ENCODE data around the gene ABCB11.

ABCB11 gene

DNA sequence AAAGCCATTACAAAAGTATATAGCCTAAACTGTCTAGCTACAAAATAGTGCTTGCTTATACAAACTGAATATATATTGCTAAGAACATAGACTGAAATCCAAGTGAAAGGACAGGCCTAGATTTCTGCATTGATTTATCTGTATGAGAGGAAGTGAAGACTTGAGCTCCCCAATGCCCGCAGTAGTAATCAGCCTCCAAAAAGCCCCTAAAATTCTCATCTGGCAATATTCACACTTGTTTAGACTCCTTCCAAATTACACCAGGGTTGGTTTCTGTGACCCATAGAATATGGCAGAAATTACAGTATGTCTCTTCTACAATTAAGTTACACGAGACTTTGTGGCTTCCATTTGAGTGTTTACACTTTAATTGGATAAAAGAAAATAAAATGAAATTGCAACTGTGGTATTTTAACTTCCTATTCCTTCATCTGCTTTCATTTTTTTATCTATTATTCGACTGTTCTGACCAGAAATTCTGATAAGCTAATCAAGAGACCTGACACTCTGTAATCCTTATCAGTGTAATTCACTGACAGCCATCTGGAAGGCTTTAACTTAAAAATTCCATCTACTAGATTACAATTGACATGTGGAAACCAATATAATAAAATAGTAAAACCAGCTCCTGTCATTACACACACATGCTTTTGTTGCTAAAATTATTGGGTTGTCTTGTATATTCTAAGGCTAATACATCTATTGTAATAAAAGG lies 21.1 kb downstream of the ABCB11 start:
- no peak overlapping the region for H2AFZ ChIP-seq (ENCODE audit: low read depth)
- H3K79me2 ChIP-seq (ENCODE audit: insufficient read depth, low read depth), result no peaks in the 10 kb centered on the region
- no peak overlapping the region for H3K4me3 ChIP-seq (IDR thresholded peaks at IDR 0.05; ENCODE audit: insufficient read depth, low read depth, low read length)
- no peaks in the 10 kb centered on the region for H3K27me3 ChIP-seq (ENCODE audit: insufficient read depth, low read depth)
- H3K36me3 ChIP-seq (ENCODE audit: insufficient read depth), result no peaks in the 10 kb centered on the region
- H3K4me2 ChIP-seq, result no peak overlapping the region
- H3K4me1 ChIP-seq (ENCODE audit: low read depth, poor library complexity, severe bottlenecking), result peaks cover 4% of the 10 kb centered on the region
- TF ChIP-seq, protein P1, sequence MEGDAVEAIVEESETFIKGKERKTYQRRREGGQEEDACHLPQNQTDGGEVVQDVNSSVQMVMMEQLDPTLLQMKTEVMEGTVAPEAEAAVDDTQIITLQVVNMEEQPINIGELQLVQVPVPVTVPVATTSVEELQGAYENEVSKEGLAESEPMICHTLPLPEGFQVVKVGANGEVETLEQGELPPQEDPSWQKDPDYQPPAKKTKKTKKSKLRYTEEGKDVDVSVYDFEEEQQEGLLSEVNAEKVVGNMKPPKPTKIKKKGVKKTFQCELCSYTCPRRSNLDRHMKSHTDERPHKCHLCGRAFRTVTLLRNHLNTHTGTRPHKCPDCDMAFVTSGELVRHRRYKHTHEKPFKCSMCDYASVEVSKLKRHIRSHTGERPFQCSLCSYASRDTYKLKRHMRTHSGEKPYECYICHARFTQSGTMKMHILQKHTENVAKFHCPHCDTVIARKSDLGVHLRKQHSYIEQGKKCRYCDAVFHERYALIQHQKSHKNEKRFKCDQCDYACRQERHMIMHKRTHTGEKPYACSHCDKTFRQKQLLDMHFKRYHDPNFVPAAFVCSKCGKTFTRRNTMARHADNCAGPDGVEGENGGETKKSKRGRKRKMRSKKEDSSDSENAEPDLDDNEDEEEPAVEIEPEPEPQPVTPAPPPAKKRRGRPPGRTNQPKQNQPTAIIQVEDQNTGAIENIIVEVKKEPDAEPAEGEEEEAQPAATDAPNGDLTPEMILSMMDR (conservative IDR thresholded peaks at IDR 0.05; ENCODE audit: low read depth, low read length), result no peak
- H3K9ac ChIP-seq, result no peak overlapping the region
- H4K20me1 ChIP-seq (ENCODE audit: insufficient read depth), result no peaks in the 10 kb centered on the region
- H3K27ac ChIP-seq, result no peak overlapping the region

DNA sequence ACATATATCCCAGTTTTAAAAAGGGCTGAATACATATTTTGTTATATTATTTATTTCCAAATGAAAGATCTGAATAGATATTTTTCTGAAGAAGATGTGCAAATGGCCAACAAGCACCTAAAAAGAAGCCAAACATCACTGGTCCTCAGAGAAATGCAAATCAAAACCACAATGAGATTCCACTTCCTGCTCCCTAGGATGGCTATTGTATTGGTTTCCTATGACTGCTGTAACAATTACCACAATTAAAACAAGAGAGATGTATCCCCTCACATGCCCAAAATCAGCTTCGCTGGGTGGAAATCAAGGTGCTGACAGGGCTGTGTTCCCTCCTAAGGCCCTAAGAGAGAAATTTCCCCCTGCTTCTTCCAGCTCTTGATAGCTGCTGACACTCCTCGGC lies 23.2 kb downstream of the ABCB11 start:
- no peak overlapping the region for H3K9ac ChIP-seq
- no peaks in the 10 kb centered on the region for H3K79me2 ChIP-seq (ENCODE audit: insufficient read depth, low read depth)
- peaks cover 4% of the 10 kb centered on the region for H3K4me1 ChIP-seq (ENCODE audit: low read depth, poor library complexity, severe bottlenecking)
- no peak overlapping the region for H3K27ac ChIP-seq
- H3K4me2 ChIP-seq, result no peak overlapping the region
- no peaks in the 10 kb centered on the region for H4K20me1 ChIP-seq (ENCODE audit: insufficient read depth)
- no peaks in the 10 kb centered on the region for H3K36me3 ChIP-seq (ENCODE audit: insufficient read depth)
- H3K4me3 ChIP-seq (IDR thresholded peaks at IDR 0.05; ENCODE audit: insufficient read depth, low read depth, low read length), result no peak overlapping the region
- H3K27me3 ChIP-seq (ENCODE audit: insufficient read depth, low read depth), result no peaks in the 10 kb centered on the region
- no peak overlapping the region for H2AFZ ChIP-seq (ENCODE audit: low read depth)
- TF ChIP-seq, protein P1 (conservative IDR thresholded peaks at IDR 0.05; ENCODE audit: low read depth, low read length), result no peak

DNA sequence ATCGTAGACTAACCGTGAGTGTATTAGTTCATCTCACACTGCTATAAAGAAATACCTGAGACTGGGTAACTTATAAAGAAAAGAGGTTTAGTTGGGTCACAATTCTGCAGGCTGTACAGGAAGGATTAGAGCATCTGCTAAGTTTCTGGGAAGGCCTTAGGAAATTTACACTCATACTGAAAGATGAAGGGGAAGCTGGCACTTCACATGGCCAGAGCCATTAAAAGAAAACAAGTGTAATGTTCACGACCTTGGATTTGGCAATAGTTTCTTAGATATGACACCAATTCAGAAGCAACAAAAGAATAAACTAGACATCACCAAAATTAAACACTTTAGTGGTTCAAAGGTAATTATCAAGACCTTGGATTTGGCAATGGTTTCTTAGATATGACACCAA lies 23.8 kb downstream of the ABCB11 start:
- Histone ChIP-seq H3K79me2 (ENCODE audit: insufficient read depth, low read depth) (no peaks in the 10 kb centered on the region), H4K20me1 (ENCODE audit: insufficient read depth) (no peaks in the 10 kb centered on the region), H3K27me3 (ENCODE audit: insufficient read depth, low read depth) (no peaks in the 10 kb centered on the region), H3K4me3 (IDR thresholded peaks at IDR 0.05; ENCODE audit: insufficient read depth, low read depth, low read length) (no peak overlapping the region), H2AFZ (ENCODE audit: low read depth) (no peak overlapping the region), H3K27ac (no peak overlapping the region), H3K4me2 (no peak overlapping the region), H3K36me3 (ENCODE audit: insufficient read depth) (no peaks in the 10 kb centered on the region), H3K4me1 (ENCODE audit: low read depth, poor library complexity, severe bottlenecking) (peaks cover 4% of the 10 kb centered on the region), H3K9ac (no peak overlapping the region)
- TF ChIP-seq, protein P1 (conservative IDR thresholded peaks at IDR 0.05; ENCODE audit: low read depth, low read length), result no peak

DNA sequence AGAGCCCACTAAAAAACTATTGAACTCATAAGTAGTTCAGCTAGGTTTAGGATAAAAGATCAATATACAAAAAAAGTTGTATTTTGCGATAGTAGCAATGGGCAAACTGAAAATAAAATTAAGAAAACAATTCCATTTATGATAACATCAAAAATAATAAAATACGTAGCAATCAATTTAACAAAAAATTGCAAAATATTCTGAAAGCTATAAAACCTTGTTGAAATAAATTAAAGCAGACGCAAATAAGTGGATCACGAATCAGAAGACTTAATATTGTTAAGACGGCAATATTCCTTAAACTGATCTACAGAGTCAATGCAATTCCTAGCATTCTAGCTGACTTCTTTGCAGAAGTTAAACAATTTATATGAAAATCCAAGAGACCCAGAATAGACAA lies 24.5 kb downstream of the ABCB11 start:
- Histone ChIP-seq H3K27me3 (ENCODE audit: insufficient read depth, low read depth) (no peaks in the 10 kb centered on the region), H3K9ac (no peak overlapping the region), H3K36me3 (ENCODE audit: insufficient read depth) (no peaks in the 10 kb centered on the region), H4K20me1 (ENCODE audit: insufficient read depth) (no peaks in the 10 kb centered on the region), H3K79me2 (ENCODE audit: insufficient read depth, low read depth) (no peaks in the 10 kb centered on the region), H2AFZ (ENCODE audit: low read depth) (no peak overlapping the region), H3K27ac (no peak overlapping the region), H3K4me2 (no peak overlapping the region), H3K4me3 (IDR thresholded peaks at IDR 0.05; ENCODE audit: insufficient read depth, low read depth, low read length) (no peak overlapping the region), H3K4me1 (ENCODE audit: low read depth, poor library complexity, severe bottlenecking) (peaks cover 4% of the 10 kb centered on the region)
- TF ChIP-seq, protein P1 (conservative IDR thresholded peaks at IDR 0.05; ENCODE audit: low read depth, low read length), result no peak

Measured in KMS-11 (cell line).